ENCODE measurements around the gene CXCL10.

DNA sequence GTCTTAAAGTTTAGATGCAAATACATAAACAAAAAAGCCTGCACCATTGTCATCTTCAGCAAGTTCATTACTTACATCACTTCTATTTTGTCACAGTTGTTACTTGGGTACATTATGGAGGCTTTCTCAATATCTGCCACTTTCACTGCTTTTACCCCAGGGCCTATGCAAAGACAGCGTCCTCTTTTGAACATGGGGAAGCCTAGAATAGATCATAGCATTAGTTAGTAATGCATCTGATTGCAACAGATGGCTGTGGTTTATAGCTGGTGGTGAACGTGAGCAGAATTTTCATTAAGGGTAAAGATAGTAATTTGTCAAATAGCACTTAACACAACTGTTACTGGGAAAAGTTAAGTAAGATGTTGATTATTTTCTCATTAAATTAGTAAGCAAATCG is 11.8 kb upstream of the CXCL10 start:
- TF ChIP-seq, protein P1, sequence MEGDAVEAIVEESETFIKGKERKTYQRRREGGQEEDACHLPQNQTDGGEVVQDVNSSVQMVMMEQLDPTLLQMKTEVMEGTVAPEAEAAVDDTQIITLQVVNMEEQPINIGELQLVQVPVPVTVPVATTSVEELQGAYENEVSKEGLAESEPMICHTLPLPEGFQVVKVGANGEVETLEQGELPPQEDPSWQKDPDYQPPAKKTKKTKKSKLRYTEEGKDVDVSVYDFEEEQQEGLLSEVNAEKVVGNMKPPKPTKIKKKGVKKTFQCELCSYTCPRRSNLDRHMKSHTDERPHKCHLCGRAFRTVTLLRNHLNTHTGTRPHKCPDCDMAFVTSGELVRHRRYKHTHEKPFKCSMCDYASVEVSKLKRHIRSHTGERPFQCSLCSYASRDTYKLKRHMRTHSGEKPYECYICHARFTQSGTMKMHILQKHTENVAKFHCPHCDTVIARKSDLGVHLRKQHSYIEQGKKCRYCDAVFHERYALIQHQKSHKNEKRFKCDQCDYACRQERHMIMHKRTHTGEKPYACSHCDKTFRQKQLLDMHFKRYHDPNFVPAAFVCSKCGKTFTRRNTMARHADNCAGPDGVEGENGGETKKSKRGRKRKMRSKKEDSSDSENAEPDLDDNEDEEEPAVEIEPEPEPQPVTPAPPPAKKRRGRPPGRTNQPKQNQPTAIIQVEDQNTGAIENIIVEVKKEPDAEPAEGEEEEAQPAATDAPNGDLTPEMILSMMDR (IDR thresholded peaks at IDR 0.05), result no peak
- no peak for TF ChIP-seq POLR2A (IDR thresholded peaks at IDR 0.05)

Measured in Peyer's patch (tissue), 4 donors.